ENCODE results near the gene UST. TPM values are rescaled to one million over a fixed set of nuclear protein-coding genes. Genes with fewer than 3 reads are reported as not detected.

Gene UST
- total RNA-seq, 1 donor from 2014 or later, result 5.5 TPM

DNA sequence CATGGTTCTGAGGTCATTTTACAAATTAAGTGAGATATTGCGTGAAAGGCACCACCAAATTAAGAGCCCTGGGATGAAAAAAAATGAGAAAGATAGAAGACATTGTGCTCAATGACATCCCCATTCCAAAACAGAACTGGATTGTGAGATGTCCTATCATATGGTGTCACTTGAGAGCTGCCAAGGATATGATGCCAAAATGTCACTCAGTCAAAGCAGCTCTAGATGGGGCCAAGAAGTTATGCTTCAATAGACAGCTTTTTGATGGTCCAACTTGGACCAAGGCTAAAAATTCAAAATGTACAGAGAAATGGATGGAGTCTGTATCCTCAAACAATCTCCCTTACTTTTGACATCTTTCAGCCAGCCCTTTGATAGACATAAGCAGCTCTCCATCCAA lies 180.8 kb downstream of the UST start:
- Mint-ChIP-seq H3K9me3 (no peaks in the 10 kb centered on the region), H3K4me1 (no peaks in the 10 kb centered on the region), H3K27ac (ENCODE audit: unreplicated experiment) (no peak overlapping the region), H3K27me3 (ENCODE audit: low read depth) (no peaks in the 10 kb centered on the region), H3K36me3 (ENCODE audit: low read depth) (no peaks in the 10 kb centered on the region), H3K4me3 (no peak overlapping the region)
- no peak for TF ChIP-seq CTCF (conservative IDR thresholded peaks at IDR 0.05)
- DNase-seq (ENCODE audit: low read depth, low spot score), result no peak

GRCh38 chr6:148928811-148929210 lies 182.0 kb downstream of the UST start:
- no peaks in the 10 kb centered on the region for H3K9me3 Mint-ChIP-seq
- no peaks in the 10 kb centered on the region for H3K27me3 Mint-ChIP-seq (ENCODE audit: low read depth)

GRCh38 chr6:148932208-148932607 lies 185.4 kb downstream of the UST start:
- no peaks in the 10 kb centered on the region for H3K36me3 Mint-ChIP-seq (ENCODE audit: low read depth)
- no peak for DNase-seq (ENCODE audit: low read depth, low spot score)
- H3K9me3 Mint-ChIP-seq, result no peaks in the 10 kb centered on the region
- H3K4me1 Mint-ChIP-seq, result no peaks in the 10 kb centered on the region
- H3K4me3 Mint-ChIP-seq, result no peak overlapping the region
- H3K27ac Mint-ChIP-seq (ENCODE audit: unreplicated experiment), result no peak overlapping the region
- no peak for TF ChIP-seq CTCF (conservative IDR thresholded peaks at IDR 0.05)
- no peaks in the 10 kb centered on the region for H3K27me3 Mint-ChIP-seq (ENCODE audit: low read depth)

More at GRCh38 chr6:148928811-148929210, 182.0 kb downstream of the UST start:
- TF ChIP-seq CTCF (conservative IDR thresholded peaks at IDR 0.05), result no peak
- Mint-ChIP-seq H3K27ac (ENCODE audit: unreplicated experiment) (no peak overlapping the region), H3K36me3 (ENCODE audit: low read depth) (no peaks in the 10 kb centered on the region), H3K4me3 (no peak overlapping the region), H3K4me1 (no peaks in the 10 kb centered on the region)
- no peak for DNase-seq (ENCODE audit: low read depth, low spot score)

GRCh38 chr6:148932731-148933130 lies 185.9 kb downstream of the UST start:
- Mint-ChIP-seq H3K4me3 (no peak overlapping the region), H3K4me1 (no peaks in the 10 kb centered on the region), H3K9me3 (no peaks in the 10 kb centered on the region), H3K27me3 (ENCODE audit: low read depth) (no peaks in the 10 kb centered on the region), H3K27ac (ENCODE audit: unreplicated experiment) (no peak overlapping the region), H3K36me3 (ENCODE audit: low read depth) (no peaks in the 10 kb centered on the region)
- no peak for TF ChIP-seq CTCF (conservative IDR thresholded peaks at IDR 0.05)
- no peak for DNase-seq (ENCODE audit: low read depth, low spot score)

DNA sequence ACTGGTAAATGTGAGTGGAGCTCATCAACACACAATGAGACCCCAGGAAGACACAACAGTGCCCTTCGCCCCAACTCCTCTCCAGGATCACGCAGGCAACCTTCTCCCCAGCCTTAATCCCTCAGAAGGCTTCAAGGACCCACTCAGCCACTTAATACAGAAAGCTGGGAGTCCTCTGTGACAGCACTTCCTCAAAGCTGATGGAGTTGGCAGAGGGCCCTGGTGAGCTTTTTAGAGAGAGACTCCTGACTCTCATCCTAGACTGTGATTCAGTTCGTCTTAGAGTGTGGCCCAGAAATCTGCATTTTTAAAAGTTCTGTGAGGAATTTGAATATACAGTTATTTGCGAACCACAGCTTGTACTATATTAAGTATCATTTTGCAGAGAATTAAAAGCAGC lies 187.7 kb downstream of the UST start:
- TF ChIP-seq CTCF (conservative IDR thresholded peaks at IDR 0.05), result no peak
- Mint-ChIP-seq H3K4me1 (no peaks in the 10 kb centered on the region), H3K27me3 (ENCODE audit: low read depth) (no peaks in the 10 kb centered on the region), H3K9me3 (no peaks in the 10 kb centered on the region), H3K36me3 (ENCODE audit: low read depth) (no peaks in the 10 kb centered on the region), H3K27ac (ENCODE audit: unreplicated experiment) (no peak overlapping the region), H3K4me3 (no peak overlapping the region)
- DNase-seq (ENCODE audit: low read depth, low spot score), result no peak

DNA sequence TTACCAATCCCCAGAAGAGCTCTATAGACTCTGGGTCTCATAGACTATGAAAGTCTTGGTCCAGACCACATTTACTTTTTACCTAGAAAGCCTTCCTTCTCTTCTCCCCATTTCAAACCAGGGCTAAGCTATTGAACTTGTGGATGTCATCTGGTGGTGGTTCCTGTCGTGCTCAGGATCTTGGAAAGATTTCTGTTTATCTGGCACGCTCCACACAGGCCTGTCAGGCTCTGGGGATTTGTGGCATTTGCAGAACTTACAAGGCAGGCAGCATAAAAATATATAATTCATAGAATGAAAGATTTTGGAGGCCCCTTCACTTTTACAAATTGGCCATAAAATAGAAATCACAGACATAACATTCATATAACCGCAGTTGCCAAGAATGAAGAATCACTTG lies 188.1 kb downstream of the UST start:
- no peak for TF ChIP-seq CTCF (conservative IDR thresholded peaks at IDR 0.05)
- Mint-ChIP-seq H3K4me1 (no peaks in the 10 kb centered on the region), H3K27me3 (ENCODE audit: low read depth) (no peaks in the 10 kb centered on the region), H3K9me3 (no peaks in the 10 kb centered on the region), H3K36me3 (ENCODE audit: low read depth) (no peaks in the 10 kb centered on the region), H3K27ac (ENCODE audit: unreplicated experiment) (no peak overlapping the region), H3K4me3 (no peak overlapping the region)
- no peak for DNase-seq (ENCODE audit: low read depth, low spot score)
